KMS-11 (cell line): Measurements from ENCODE around the gene GASK1A.

Experiments used
- H2AFZ ChIP-seq: fragments of 200-600 bp; sonication (generic); 2 replicates; pipeline ENCODE4 v1.6.1; 2016; ENCODE audit warnings: antibody characterized with exemption, mixed run types, low read depth
- H3K27ac ChIP-seq: fragments of 200-600 bp; sonication (generic); 2 replicates; pipeline ENCODE4 v1.6.1; 2016; ENCODE audit warnings: mild to moderate bottlenecking, mixed run types
- H3K27me3 ChIP-seq: fragments of 200-600 bp; sonication (generic); 2 replicates; pipeline ENCODE4 v1.6.1; 2017; ENCODE audit warnings: mild to moderate bottlenecking, low read depth, mixed run types, moderate library complexity; ENCODE audit not compliant: insufficient read depth
- H3K36me3 ChIP-seq: fragments of 200-600 bp; sonication (generic); 2 replicates; pipeline ENCODE4 v1.6.1; 2017; ENCODE audit warnings: mild to moderate bottlenecking, mixed run types; ENCODE audit not compliant: insufficient read depth
- H3K4me1 ChIP-seq: fragments of 200-600 bp; sonication (generic); 2 replicates; pipeline ENCODE4 v1.6.1; 2016; ENCODE audit warnings: mild to moderate bottlenecking, low read depth, mixed run types; ENCODE audit not compliant: poor library complexity, severe bottlenecking
- H3K4me2 ChIP-seq: fragments of 200-600 bp; sonication (generic); 2 replicates; pipeline ENCODE4 v1.7.0; 2016; ENCODE audit warnings: mild to moderate bottlenecking, mixed run types
- H3K4me3 ChIP-seq: fragments of 200-600 bp; sonication (generic); IDR thresholded peaks from 2 replicates; pipeline ENCODE4 v1.6.1; 2017; ENCODE audit warnings: low read depth, low read length, mixed read lengths; ENCODE audit not compliant: insufficient read depth
- H3K79me2 ChIP-seq: fragments of 200-600 bp; sonication (generic); 2 replicates; pipeline ENCODE4 v1.6.1; 2016; ENCODE audit warnings: low read depth, mixed run types; ENCODE audit not compliant: insufficient read depth
- H3K9ac ChIP-seq: fragments of 200-600 bp; sonication (generic); 2 replicates; pipeline ENCODE4 v1.6.1; 2016; ENCODE audit warnings: mild to moderate bottlenecking, mixed run types
- H4K20me1 ChIP-seq: fragments of 200-600 bp; sonication (generic); 2 replicates; pipeline ENCODE4 v1.6.1; 2016; ENCODE audit warnings: mild to moderate bottlenecking, mixed run types; ENCODE audit not compliant: insufficient read depth
- TF ChIP-seq, protein P1 (sequence below): fragments of 200-600 bp; sonication (generic); conservative IDR thresholded peaks from 2 replicates; pipeline ENCODE4 v1.6.1; 2017; ENCODE audit warnings: low read depth, mild to moderate bottlenecking, antibody characterized with exemption, low read length, moderate library complexity, mixed read lengths

Gene GASK1A

DNA sequence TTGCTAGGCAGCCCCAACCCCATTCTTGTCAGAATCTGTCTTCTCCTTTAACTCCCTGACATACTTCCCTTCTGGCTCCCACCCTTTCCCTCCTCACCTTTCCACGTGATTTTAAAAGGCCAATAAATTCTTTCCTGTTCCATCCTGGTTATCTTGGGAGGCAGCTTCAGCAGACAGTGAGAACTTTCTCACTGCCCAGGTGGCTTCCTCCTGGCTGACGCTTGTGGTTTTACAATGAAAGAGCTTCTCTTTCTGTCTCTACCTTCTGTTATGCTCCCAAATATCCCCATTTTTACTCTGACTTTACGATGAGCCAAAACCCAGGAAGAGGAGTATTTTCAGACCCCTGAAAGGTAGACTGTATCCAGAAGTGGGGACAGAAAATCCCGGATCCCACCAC lies 42.1 kb downstream of the GASK1A start:
- H3K27me3 ChIP-seq: no peaks in the 10 kb centered on the region
- TF ChIP-seq, protein P1, sequence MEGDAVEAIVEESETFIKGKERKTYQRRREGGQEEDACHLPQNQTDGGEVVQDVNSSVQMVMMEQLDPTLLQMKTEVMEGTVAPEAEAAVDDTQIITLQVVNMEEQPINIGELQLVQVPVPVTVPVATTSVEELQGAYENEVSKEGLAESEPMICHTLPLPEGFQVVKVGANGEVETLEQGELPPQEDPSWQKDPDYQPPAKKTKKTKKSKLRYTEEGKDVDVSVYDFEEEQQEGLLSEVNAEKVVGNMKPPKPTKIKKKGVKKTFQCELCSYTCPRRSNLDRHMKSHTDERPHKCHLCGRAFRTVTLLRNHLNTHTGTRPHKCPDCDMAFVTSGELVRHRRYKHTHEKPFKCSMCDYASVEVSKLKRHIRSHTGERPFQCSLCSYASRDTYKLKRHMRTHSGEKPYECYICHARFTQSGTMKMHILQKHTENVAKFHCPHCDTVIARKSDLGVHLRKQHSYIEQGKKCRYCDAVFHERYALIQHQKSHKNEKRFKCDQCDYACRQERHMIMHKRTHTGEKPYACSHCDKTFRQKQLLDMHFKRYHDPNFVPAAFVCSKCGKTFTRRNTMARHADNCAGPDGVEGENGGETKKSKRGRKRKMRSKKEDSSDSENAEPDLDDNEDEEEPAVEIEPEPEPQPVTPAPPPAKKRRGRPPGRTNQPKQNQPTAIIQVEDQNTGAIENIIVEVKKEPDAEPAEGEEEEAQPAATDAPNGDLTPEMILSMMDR: no peak
- H3K4me3 ChIP-seq: no peak overlapping the region
- no peaks in the 10 kb centered on the region for H3K36me3 ChIP-seq
- no peak overlapping the region for H3K27ac ChIP-seq
- no peak overlapping the region for H3K9ac ChIP-seq
- no peaks in the 10 kb centered on the region for H3K79me2 ChIP-seq
- H3K4me1 ChIP-seq: no peaks in the 10 kb centered on the region
- no peak overlapping the region for H3K4me2 ChIP-seq
- H2AFZ ChIP-seq: no peak overlapping the region
- no peaks in the 10 kb centered on the region for H4K20me1 ChIP-seq

DNA sequence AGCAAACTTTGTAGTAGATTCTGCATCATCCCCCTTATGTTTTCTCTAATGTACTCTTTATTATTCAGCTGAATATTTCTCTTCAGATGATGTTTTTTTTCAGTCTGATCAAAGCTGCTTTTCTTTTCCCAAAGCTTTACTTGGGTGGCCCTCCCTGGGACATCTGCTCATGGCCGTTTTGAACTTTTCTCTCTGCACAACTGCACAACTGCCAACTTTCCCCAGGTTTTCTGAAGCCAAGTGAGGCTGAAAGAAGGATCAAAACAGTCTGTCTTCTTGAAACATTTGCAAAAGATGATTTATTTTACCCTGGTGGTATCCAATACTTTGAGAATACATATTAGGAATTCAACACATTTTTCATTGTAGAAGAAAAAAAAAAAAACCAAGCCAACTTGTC lies 43.0 kb downstream of the GASK1A start:
- H3K79me2 ChIP-seq: no peaks in the 10 kb centered on the region
- H3K4me1 ChIP-seq: no peaks in the 10 kb centered on the region
- H3K4me3 ChIP-seq: no peak overlapping the region
- TF ChIP-seq, protein P1: no peak
- H3K27ac ChIP-seq: no peak overlapping the region
- H3K4me2 ChIP-seq: no peak overlapping the region
- H4K20me1 ChIP-seq: no peaks in the 10 kb centered on the region
- H3K36me3 ChIP-seq: no peaks in the 10 kb centered on the region
- no peak overlapping the region for H2AFZ ChIP-seq
- H3K27me3 ChIP-seq: no peaks in the 10 kb centered on the region
- no peak overlapping the region for H3K9ac ChIP-seq

DNA sequence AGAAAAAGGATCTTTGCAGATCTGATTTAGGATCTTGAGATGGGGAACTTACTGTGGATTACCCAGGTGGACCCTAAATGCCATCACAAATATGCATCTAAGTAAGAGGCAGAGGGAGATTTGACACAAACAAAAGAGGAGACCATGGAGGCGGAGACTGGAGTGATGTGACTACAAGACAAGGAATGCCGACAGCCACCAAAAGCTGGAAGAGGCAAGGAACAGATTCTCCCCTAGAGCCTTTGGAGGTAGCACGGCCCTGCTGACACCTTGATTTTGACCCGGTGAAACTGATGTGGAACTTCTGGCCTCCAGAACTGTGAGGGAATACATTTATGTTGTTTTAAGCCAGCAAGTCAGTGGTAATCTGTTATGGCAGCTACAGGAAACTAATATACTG lies 44.0 kb downstream of the GASK1A start:
- H3K27me3 ChIP-seq: no peaks in the 10 kb centered on the region

DNA sequence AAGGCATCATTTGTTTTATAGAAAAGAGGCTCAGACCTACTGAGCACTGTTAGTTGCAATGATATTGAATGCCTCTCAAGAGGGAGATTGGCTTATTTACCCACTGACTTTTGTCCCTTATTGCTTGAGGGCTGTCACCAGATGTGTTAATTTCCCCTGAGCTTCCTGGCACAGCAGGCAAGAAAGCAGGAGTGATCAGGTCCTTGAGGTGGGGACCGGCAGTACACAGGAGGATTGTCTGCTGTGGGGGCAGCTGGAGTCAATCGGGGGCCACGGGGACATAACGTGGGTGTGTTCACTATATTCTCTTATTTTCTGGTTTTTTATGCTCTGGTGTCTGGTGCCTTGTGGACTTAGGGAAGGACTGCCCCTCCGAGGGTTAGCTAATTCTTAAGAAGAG lies 44.6 kb downstream of the GASK1A start:
- Histone ChIP-seq H3K79me2 (no peaks in the 10 kb centered on the region), H2AFZ (no peak overlapping the region), H3K4me1 (no peaks in the 10 kb centered on the region), H3K27me3 (no peaks in the 10 kb centered on the region), H3K27ac (no peak overlapping the region), H3K4me3 (no peak overlapping the region), H3K36me3 (no peaks in the 10 kb centered on the region), H3K4me2 (no peak overlapping the region), H4K20me1 (no peaks in the 10 kb centered on the region), H3K9ac (no peak overlapping the region)
- TF ChIP-seq, protein P1: no peak

More for the DNA sequence above, 44.0 kb downstream of the GASK1A start:
- H2AFZ ChIP-seq: no peak overlapping the region
- no peak overlapping the region for H3K27ac ChIP-seq
- H3K79me2 ChIP-seq: no peaks in the 10 kb centered on the region
- H4K20me1 ChIP-seq: no peaks in the 10 kb centered on the region
- H3K4me2 ChIP-seq: no peak overlapping the region
- H3K9ac ChIP-seq: no peak overlapping the region
- TF ChIP-seq, protein P1: no peak
- no peaks in the 10 kb centered on the region for H3K4me1 ChIP-seq
- no peaks in the 10 kb centered on the region for H3K36me3 ChIP-seq
- no peak overlapping the region for H3K4me3 ChIP-seq
